A673 (cell line): ENCODE data around the gene GPT2.

Source experiments
- EZH2 ChIP-seq: fragments of 200-600 bp; sonication (generic); IDR thresholded peaks from 2 replicates; pipeline ENCODE4 v1.6.1; 2017; ENCODE audit warnings: borderline replicate concordance, low read depth, mild to moderate bottlenecking, mixed read lengths, antibody characterized with exemption, low read length; ENCODE audit not compliant: poor library complexity, severe bottlenecking
- TF ChIP-seq, protein P1 (sequence below): fragments of 300-800, 200-600 bp; sonication (generic); conservative IDR thresholded peaks from 2 replicates; pipeline ENCODE4 v1.5.1; 2017; ENCODE audit warnings: low read depth, mild to moderate bottlenecking, antibody characterized with exemption, low read length, moderate library complexity, mixed read lengths

DNA sequence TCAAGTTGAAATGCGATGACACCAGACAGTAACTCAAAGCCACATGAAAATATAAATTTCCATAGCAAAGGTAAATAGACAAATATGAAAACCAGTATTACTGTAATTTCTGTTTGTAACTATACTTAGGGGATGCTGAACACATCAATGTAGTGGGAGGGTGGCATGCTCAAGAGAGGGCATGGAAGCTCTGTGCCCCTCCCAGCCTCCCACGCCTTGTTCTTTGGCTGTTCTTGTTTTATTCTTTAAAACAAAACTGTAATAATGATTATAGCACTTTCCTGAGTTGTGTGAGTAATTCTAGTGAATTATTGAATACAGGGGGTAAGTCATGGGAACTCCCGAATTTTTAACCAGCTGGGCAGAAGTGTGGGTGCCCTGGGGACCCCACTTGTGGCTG lies 11.0 kb upstream of the GPT2 start:
- TF ChIP-seq, protein P1, sequence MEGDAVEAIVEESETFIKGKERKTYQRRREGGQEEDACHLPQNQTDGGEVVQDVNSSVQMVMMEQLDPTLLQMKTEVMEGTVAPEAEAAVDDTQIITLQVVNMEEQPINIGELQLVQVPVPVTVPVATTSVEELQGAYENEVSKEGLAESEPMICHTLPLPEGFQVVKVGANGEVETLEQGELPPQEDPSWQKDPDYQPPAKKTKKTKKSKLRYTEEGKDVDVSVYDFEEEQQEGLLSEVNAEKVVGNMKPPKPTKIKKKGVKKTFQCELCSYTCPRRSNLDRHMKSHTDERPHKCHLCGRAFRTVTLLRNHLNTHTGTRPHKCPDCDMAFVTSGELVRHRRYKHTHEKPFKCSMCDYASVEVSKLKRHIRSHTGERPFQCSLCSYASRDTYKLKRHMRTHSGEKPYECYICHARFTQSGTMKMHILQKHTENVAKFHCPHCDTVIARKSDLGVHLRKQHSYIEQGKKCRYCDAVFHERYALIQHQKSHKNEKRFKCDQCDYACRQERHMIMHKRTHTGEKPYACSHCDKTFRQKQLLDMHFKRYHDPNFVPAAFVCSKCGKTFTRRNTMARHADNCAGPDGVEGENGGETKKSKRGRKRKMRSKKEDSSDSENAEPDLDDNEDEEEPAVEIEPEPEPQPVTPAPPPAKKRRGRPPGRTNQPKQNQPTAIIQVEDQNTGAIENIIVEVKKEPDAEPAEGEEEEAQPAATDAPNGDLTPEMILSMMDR, result no peak
- TF ChIP-seq EZH2, result no peak
